Upper lobe of left lung (tissue), 6 donors: ENCODE data around the gene SPINK1. TPM values are rescaled to one million over a fixed set of nuclear protein-coding genes. Genes with fewer than 3 reads are reported as not detected.

Source experiments
- ATAC-seq, 2 donors: fragments of 200-7000 bp; cut with Tn5 transposase; one replicate each; pipeline ENCODE4 v1.9.1; 2022; ENCODE audit warnings: mild to moderate bottlenecking in 2 of 2, moderate library complexity in 2 of 2; ENCODE audit not compliant: low FRiP score in 2 of 2
- DNase-seq, 2 donors: peaks; one replicate each; pipeline ENCODE4 v3.0.0-alpha.2; 2019 to 2020
- H3K27ac ChIP-seq, 4 donors: fragments of 200-600 bp; sonication (generic); one replicate each; pipeline ENCODE4 v1.5.1; 2016 to 2019
- H3K27me3 ChIP-seq, 4 donors: fragments of 200-600 bp; sonication (generic); one replicate each; pipeline ENCODE4 v1.5.1; 2017 to 2019
- H3K36me3 ChIP-seq, 4 donors: fragments of 200-600 bp; sonication (generic); one replicate each; pipeline ENCODE4 v1.5.1; 2016 to 2019
- H3K4me1 ChIP-seq, 4 donors: fragments of 200-600 bp; sonication (generic); one replicate each; pipeline ENCODE4 v1.5.1; 2018 to 2019
- H3K4me3 ChIP-seq, 4 donors: fragments of 200-600 bp; sonication (generic); one replicate each; pipeline ENCODE4 v1.5.1; 2017 to 2019; ENCODE audit warnings: mild to moderate bottlenecking in 2 of 4, moderate library complexity in 1 of 4
- H3K9me3 ChIP-seq, 4 donors: fragments of 200-600 bp; sonication (generic); one replicate each; pipeline ENCODE4 v1.5.1; 2018 to 2019
- EP300 ChIP-seq, 4 donors: sonication (generic); formaldehyde crosslinking; IDR thresholded peaks; one replicate each; pipeline ENCODE4 v1.5.1; 2017; ENCODE audit warnings: antibody characterized with exemption in 4 of 4, control low read depth in 2 of 4
- POLR2A ChIP-seq, 4 donors: fragments of 450-650 bp; IDR thresholded peaks; one replicate each; pipeline ENCODE4 v1.5.1; 2016 to 2017; ENCODE audit warnings: antibody characterized with exemption in 4 of 4, mild to moderate bottlenecking in 2 of 4
- POLR2AphosphoS5 ChIP-seq, 2 donors: sonication (generic); formaldehyde crosslinking; IDR thresholded peaks; one replicate each; pipeline ENCODE4 v1.5.1; 2017; ENCODE audit warnings: antibody characterized with exemption in 2 of 2
- WGBS, 2 donors: methylation state at CpG; one replicate each; pipeline ENCODE4 v1.1.5; 2017 to 2018; 5-methylcytosine and 5-hydroxymethylcytosine counted together
- total RNA-seq, 6 donors: library from RNA; depleted of rRNA in 4 of 6; stranded (reverse); fragments of >200 nt in 4 of 6; gene quantifications; one replicate each; pipeline versions ENCODE4 v1.1.0 to v1.2.1, GENCODE V29; 2016 to 2021
- TF ChIP-seq, protein P1 (sequence below), 6 experiments: fragments of 450-650 bp in 4 of 6; fragments of 200-600 bp in 2 of 6; sonication (generic) in 2 of 6; IDR thresholded peaks; one replicate each; pipeline ENCODE4 v1.5.1; 2016 to 2019; ENCODE audit warnings: antibody characterized with exemption in 6 of 6
- donor health status: DM: no; HTN: no; CAD: no; lungs with moderate emphysema.
- donor health status: DM: no; HTN: yes; CAD: no; lungs with severe emphysema.

The SPINK1 gene
- total RNA-seq, 6 donors from 2014 or later = 10.0 to 14.3 TPM; not detected in 4

DNA sequence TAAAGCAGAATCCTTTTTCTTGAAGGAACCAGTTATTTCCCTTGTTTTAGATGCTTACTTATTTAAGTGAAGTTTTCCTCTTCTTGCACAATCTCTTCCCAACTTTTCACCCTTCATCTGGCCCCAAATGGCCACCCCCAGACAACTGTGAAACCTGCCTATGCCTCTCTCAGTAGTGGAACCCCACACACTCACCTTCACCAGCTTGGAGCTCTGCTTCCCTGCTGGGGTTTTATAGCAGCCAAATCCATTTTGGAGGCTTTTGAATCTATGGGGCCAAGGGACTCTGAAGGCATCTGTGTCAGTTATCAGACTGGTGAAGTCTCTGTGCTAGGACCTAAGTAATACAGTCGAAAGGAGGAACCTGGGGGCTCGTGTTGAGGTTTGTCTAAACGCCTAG, 22.9 kb upstream of the SPINK1 start:
- Histone ChIP-seq H3K27me3 (no peaks in the 10 kb centered on the region), H3K9me3 (no peaks in the 10 kb centered on the region), H3K4me1 (no peaks in the 10 kb centered on the region), H3K36me3 (no peaks in the 10 kb centered on the region), H3K27ac (no peak overlapping the region), H3K4me3 (no peak overlapping the region)
- no peak for DNase-seq
- WGBS, 2 donors = 64 to 74% methylated on average over 3 of the region's 3 CpGs
- no peak for TF ChIP-seq EP300 (IDR thresholded peaks at IDR 0.05)
- no peak for TF ChIP-seq POLR2AphosphoS5 (IDR thresholded peaks at IDR 0.05)
- TF ChIP-seq, protein P1, sequence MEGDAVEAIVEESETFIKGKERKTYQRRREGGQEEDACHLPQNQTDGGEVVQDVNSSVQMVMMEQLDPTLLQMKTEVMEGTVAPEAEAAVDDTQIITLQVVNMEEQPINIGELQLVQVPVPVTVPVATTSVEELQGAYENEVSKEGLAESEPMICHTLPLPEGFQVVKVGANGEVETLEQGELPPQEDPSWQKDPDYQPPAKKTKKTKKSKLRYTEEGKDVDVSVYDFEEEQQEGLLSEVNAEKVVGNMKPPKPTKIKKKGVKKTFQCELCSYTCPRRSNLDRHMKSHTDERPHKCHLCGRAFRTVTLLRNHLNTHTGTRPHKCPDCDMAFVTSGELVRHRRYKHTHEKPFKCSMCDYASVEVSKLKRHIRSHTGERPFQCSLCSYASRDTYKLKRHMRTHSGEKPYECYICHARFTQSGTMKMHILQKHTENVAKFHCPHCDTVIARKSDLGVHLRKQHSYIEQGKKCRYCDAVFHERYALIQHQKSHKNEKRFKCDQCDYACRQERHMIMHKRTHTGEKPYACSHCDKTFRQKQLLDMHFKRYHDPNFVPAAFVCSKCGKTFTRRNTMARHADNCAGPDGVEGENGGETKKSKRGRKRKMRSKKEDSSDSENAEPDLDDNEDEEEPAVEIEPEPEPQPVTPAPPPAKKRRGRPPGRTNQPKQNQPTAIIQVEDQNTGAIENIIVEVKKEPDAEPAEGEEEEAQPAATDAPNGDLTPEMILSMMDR (IDR thresholded peaks at IDR 0.05) = no peak
- no peak for TF ChIP-seq POLR2A (IDR thresholded peaks at IDR 0.05)
- ATAC-seq = no peak

DNA sequence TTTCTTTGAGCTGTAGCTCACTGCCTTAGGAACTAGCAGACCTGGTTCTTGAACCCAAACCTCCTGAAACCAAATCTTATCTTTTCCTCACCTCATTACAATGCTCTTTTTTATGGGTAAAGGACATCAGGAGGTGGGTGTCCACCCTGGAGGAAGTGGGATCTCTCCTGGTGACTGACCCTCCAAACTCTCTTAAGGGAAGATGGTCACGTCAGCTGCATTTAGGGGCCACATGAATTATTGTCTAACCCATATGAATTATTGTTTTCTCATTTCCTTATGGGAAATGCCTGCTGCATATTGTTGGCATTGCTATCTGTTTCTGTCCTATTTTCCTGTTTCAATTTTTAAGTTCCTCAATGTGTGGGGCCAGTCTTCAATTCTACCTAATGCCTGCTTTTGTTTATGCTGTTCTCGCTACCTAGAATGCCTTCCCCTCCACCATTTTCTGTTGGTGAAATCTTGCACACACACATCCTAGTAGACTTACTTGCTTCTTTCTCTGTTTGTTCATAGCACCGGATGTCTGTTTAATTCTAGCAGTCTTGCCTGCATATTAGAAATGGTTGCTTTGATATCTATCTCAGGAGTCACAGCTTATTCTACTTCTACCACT, 22.0 kb upstream of the SPINK1 start:
- no peaks in the 10 kb centered on the region for H3K4me1 ChIP-seq
- no peaks in the 10 kb centered on the region for H3K9me3 ChIP-seq
- 39 to 46% methylated on average over 3 of the region's 3 CpGs for WGBS, 2 donors
- no peaks in the 10 kb centered on the region for H3K27me3 ChIP-seq
- ATAC-seq (no peak), DNase-seq (no peak)
- H3K36me3 ChIP-seq = no peaks in the 10 kb centered on the region
- no peak overlapping the region for H3K4me3 ChIP-seq
- no peak overlapping the region for H3K27ac ChIP-seq
- TF ChIP-seq POLR2AphosphoS5 (IDR thresholded peaks at IDR 0.05) (no peak), POLR2A (IDR thresholded peaks at IDR 0.05) (no peak), EP300 (IDR thresholded peaks at IDR 0.05) (no peak)
- TF ChIP-seq, protein P1 (IDR thresholded peaks at IDR 0.05) = no peak

DNA sequence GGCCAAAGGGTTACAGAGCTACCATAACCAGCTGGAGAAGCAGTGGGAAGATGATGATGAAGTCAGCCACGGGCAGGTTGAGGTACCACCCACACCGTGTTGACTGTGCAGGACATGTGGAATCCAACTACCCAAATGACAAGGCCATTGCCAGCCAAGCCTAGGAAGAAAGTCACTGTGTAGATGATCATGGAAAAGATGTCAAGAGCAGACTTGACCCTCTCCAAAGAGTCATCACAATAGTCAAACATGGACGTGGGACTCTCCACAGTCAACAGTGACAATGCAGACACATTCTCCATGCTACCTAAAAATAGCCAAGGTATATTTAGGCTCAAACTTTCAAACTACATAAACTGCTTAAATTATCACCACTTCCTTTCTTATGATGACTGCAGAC, 20.9 kb upstream of the SPINK1 start:
- TF ChIP-seq POLR2AphosphoS5 (IDR thresholded peaks at IDR 0.05) (no peak), EP300 (IDR thresholded peaks at IDR 0.05) (no peak), POLR2A (IDR thresholded peaks at IDR 0.05) (no peak)
- TF ChIP-seq, protein P1 (IDR thresholded peaks at IDR 0.05) = no peak

DNA sequence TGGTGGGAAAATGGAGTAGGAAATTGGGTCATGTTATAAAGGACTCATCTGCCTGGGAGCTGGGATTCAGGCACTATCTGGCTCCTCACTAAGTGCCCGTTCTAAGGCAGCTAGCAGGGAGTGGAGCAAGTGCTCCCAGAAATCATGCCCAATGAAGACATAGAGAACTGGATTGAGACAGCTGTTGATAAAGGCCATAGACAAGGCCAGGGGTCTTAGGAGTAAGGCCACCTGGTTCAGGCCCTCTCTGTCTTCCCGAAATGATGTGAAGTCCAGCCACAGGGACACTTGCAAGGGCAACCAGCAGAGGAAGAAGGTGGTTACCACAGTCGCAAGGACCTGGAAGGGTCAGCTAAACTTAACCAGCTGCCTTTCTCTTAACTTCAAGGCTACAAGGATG, 20.1 kb upstream of the SPINK1 start:
- ATAC-seq = no peak
- no peak for DNase-seq
- Histone ChIP-seq H3K4me3 (no peak overlapping the region), H3K36me3 (no peaks in the 10 kb centered on the region), H3K4me1 (no peaks in the 10 kb centered on the region), H3K27me3 (no peaks in the 10 kb centered on the region), H3K27ac (no peak overlapping the region), H3K9me3 (no peaks in the 10 kb centered on the region)
- TF ChIP-seq POLR2A (IDR thresholded peaks at IDR 0.05) = no peak
- TF ChIP-seq POLR2AphosphoS5 (IDR thresholded peaks at IDR 0.05) = no peak
- 95 to 96% methylated on average over 3 of the region's 3 CpGs for WGBS, 2 donors

More for the DNA sequence above, 20.9 kb upstream of the SPINK1 start:
- Histone ChIP-seq H3K27ac (no peak overlapping the region), H3K36me3 (no peaks in the 10 kb centered on the region), H3K9me3 (no peaks in the 10 kb centered on the region), H3K4me3 (no peak overlapping the region), H3K4me1 (no peaks in the 10 kb centered on the region), H3K27me3 (no peaks in the 10 kb centered on the region)
- no peak for DNase-seq
- no peak for ATAC-seq
- WGBS, 2 donors = 51 to 58% methylated on average over 3 of the region's 3 CpGs

DNA sequence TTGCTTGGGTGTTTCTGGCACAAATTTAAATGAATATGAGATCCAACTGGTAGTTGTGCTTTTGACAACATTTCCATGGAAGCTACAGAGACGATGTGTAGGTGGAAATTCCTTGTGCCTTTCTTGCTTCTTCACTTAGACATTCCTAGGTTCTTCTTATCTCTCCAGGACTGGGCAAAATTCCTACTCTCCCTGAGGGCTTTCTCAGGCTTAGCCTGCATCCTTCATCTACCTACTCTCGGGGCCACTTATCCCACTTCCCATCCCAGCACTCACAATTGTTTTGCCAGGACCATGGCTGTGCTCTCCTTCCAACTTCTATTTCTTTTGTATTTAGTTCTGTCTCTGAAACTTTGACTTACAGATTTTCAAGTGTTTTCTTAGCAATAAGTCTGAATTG, 17.8 kb upstream of the SPINK1 start:
- TF ChIP-seq POLR2A (IDR thresholded peaks at IDR 0.05) = no peak
- no peak for TF ChIP-seq EP300 (IDR thresholded peaks at IDR 0.05)
- TF ChIP-seq POLR2AphosphoS5 (IDR thresholded peaks at IDR 0.05) = no peak
- TF ChIP-seq, protein P1 (IDR thresholded peaks at IDR 0.05) = no peak
- DNase-seq (no peak), ATAC-seq (no peak)
- Histone ChIP-seq H3K27ac (no peak overlapping the region), H3K9me3 (no peaks in the 10 kb centered on the region), H3K4me1 (no peaks in the 10 kb centered on the region), H3K27me3 (no peaks in the 10 kb centered on the region), H3K36me3 (no peaks in the 10 kb centered on the region), H3K4me3 (no peak overlapping the region)
- WGBS, 2 donors = 69 to 77% methylated on average over 2 of the region's 2 CpGs
